GM21360 (cell line): ENCODE results near the gene CD38.
A peak's percentile ranks its signal among the peaks of the same experiment; 100 is the strongest.
"Not testable (repeated sequence)": the region's sequence is repeated elsewhere in the genome, so short reads cannot be mapped to it uniquely, and the experiment has no call there.

Experiments used
- ATAC-seq: cut with Tn5 transposase; IDR thresholded peaks from one replicate; pipeline ENCODE4 v1.9.1; 2021; ENCODE audit warnings: mild to moderate bottlenecking, moderate library complexity; ENCODE audit not compliant: unreplicated experiment

CD38 gene

DNA sequence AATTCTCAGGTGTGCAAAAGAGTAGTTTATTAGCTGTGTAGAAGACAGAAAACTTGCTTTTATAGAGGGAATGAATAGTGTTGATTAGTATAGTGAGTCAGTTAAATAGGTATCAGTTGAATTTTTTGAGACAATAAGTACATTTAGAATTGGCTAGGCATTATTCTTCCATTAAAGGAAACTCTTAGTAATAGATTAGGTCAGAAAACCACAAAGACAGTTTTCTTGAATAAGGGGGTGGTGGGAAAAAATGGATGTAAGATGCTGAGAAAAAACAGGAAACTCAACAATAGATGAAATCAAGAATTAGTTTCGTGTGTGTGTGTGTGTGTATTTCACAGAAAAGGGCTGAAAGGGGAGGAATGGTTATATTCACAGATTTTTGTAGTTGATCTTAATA lies 16.8 kb downstream of the CD38 start:
- no peak for ATAC-seq

DNA sequence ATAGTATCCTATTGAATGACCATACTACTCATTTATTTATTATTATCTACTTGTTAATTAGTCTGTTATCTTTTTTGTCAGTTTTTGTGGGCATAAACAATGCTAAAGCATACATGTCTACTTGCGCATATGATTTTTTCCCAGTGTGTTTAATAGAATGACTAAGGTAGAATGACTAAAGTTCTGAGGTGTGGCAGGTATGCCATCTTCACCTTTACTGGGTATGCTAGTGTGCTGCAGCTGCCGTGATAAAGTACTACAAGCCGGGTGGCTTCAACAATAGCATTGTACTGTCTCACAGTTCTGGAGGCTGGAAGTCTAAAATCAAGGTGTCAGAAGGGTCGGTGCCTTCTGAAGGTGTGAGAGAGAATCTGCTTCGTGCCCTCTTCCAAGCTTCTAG lies 19.2 kb downstream of the CD38 start:
- no peak for ATAC-seq

- ATAC-seq: no peak
These were observed 21.0 kb downstream of the CD38 start for GRCh38 chr4:15799141-15799540.

DNA sequence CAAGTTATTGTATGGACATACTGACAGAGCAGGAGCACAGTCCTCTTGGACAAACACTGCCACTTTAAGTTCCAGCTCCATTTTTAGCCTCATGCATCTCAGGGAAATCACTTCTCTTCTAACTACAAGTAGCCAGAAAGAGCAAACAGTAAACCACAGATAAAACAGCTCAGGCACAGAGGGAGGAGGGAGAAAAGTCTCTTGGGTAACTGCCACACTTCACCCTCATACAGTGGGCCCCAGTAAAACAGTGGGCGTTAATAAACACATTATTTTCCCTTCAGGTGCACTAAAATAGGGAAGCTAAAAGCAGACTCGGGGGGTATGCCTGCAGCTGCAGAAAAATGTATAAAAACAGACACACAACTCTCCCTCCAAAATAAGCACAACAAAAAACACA lies 21.6 kb downstream of the CD38 start:
- ATAC-seq: no peak

- ATAC-seq: not testable (repeated sequence)
These were observed 24.4 kb downstream of the CD38 start for GRCh38 chr4:15802497-15802896.

- ATAC-seq: peak; percentile 64
These were observed 27.7 kb downstream of the CD38 start for GRCh38 chr4:15805583-15806517.

DNA sequence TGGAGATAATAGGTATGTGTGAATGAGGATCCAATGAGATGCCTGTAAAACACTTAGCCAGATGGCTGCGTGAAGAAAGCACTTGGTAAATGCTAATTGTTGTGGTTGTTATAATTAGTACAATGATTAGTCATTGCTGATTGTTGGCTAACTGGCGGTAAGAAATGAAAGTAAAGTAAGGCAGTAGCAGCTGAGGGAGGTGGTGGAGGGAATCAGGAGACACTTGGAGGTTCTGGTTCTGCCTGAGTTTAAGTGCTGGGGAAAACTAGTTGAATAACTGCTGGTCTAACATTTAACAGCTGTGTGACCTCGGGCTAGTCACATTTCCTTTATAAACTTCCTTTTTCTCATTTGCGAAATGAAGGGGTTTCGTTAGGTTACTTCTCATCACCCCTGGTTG lies 30.9 kb downstream of the CD38 start:
- peak; percentile 48 for ATAC-seq

- ATAC-seq: peak; percentile 9
These were observed 31.3 kb downstream of the CD38 start for GRCh38 chr4:15809466-15809865.

GRCh38 chr4:15811703-15812337 lies 33.7 kb downstream of the CD38 start:
- no peak for ATAC-seq

- ATAC-seq: no peak
These were observed 54.7 kb downstream of the CD38 start for GRCh38 chr4:15832523-15833451.

GRCh38 chr4:15833801-15834200 lies 55.7 kb downstream of the CD38 start:
- ATAC-seq: no peak

DNA sequence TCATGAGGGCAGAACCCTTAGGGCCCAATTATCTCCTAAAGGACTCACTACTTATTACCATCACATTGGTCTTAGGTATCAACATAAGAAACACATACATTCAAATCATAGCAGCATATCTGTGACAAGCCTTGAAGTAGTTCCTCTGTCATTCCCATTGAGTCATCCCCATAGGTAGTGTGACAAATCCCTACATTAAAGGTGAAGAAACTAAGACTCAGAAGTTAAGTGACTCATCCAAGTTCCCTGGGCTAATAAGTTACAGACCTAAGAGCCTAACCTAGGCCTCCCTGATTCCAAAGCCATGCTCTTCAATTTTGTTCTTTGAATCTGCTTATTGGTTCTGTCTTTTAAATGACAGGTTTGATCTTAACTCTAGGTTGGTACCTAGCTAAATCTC lies 58.2 kb downstream of the CD38 start:
- no peak for ATAC-seq

DNA sequence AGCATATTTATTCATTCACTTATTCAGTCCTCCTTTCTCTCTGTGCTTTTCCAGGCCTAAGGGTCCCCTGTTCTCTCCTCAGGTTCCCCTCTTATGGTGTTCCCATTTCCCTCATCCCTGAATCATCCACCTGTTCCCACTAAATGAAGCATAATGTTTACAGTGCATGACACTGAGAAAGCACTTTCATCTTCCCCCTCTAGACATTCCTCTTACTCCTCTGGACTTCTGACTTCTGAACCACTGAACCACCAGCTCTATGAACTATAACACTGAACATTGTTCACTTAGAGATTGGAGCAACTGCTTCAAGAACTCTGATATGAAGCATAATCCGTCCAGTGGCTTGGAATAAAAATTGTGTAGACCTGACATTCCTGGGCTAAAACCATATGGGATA lies 59.5 kb downstream of the CD38 start:
- ATAC-seq: no peak

- ATAC-seq: not testable (repeated sequence)
These were observed 63.1 kb downstream of the CD38 start for GRCh38 chr4:15841194-15841730.

DNA sequence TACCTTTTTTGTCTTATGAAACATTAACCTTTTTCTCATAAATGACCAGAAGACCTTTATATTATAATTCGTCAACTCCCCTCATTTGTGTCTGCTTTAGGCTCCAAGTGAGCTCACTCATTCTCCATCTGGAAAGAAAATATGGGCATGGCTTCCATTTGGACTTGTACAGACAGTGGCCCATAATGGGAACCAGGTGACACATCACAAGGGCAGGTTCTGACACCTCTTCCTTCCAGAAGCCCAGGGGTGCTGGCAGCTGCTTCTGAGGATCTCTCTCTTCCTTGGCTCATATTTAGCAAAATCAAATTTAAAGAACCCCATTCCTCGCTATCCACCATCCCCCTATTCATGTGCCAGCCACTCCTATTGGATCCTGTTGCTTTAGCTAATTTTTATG lies 69.6 kb downstream of the CD38 start:
- no peak for ATAC-seq

DNA sequence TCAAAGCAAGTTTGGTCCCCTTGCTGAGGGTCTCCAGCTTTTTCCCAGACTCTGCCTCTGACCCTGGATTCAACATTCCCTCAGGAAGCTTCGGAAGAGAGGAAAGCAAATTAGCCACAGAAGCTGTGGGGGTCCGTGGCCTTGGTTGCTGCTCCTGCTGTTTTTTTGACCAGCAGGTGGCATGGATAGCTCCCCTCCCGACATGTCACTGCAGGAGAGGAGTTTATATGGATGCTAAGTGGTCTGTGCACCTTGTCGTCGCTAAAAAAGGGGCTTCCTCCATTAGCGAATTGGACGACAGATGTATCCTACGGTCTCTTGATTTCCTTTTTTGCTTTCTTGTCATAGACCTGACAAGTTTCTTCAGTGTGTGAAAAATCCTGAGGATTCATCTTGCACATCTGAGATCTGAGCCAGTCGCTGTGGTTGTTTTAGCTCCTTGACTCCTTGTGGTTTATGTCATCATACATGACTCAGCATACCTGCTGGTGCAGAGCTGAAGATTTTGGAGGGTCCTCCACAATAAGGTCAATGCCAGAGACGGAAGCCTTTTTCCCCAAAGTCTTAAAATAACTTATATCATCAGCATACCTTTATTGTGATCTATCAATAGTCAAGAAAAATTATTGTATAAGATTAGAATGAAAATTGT lies 70.2 kb downstream of the CD38 start:
- ATAC-seq: no peak

DNA sequence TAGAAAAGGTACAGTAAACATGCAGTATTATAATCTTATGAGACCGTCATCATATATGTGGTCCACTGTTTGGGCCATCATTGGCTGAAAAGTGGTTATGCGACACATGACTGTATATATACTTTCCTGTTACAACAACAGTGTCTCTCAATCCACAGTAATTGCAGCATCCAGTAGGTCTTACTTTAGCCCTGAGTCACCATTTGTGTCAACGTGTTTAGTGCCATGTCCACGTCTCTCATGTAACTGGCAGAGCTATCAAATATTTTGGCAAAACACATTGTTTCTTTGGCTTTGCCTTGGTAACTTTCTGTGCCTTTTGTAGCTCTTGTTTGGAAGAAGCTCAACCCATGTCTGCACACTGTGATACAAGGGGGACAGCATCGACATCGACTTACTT lies 73.8 kb downstream of the CD38 start:
- no peak for ATAC-seq

GRCh38 chr4:15852524-15852923 lies 74.4 kb downstream of the CD38 start:
- no peak for ATAC-seq

DNA sequence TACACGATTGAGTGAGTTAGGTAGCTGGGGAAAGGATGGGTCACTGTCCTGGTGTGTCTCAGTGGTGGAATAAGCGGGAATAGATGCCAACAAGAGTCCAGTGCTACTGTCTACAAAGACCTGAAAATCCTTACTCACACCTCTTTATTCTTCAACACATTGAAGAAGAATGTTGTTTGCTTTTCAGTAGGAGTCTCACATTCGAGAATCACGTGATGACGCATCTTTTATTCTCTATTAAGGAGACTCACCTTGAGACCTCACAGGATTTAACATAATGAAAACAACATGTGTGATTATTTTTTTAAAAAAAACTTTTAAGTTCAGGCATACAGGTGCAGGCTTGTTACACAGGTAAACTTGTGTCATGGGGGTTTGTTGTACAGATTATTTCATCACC lies 75.2 kb downstream of the CD38 start:
- ATAC-seq: no peak

GRCh38 chr4:15855804-15856475 lies 77.8 kb downstream of the CD38 start:
- ATAC-seq: no peak
